GM23338 (cell line): ENCODE measurements around the gene CCDC57. TPM values are rescaled to one million over a fixed set of nuclear protein-coding genes. Genes with fewer than 3 reads are reported as not detected.

Experiments used
- ATAC-seq: fragments of 200-7000 bp; cut with Tn5 transposase; 3 replicates; pipeline ENCODE4 v1.9.1; 2020
- DNase-seq: peaks from one replicate; pipeline ENCODE4 v3.0.0-alpha.2; 2015; ENCODE audit warnings: low spot score
- H2AFZ ChIP-seq: fragments of 200-600 bp; sonication (generic); 2 replicates; pipeline ENCODE4 v1.8.0; 2016; ENCODE audit warnings: antibody characterized with exemption, mild to moderate bottlenecking, moderate library complexity
- H3F3A ChIP-seq: fragments of 200-600 bp; sonication (generic); replicated peaks from 2 replicates; pipeline ENCODE4 v1.8.0; 2017; ENCODE audit warnings: antibody characterized with exemption, mixed run types, low read depth
- H3K27ac ChIP-seq: fragments of 200-600 bp; sonication (generic); 2 replicates; pipeline ENCODE4 v1.6.1; 2016; ENCODE audit warnings: low read depth
- H3K27me3 ChIP-seq: fragments of 200-600 bp; sonication (generic); 2 replicates; pipeline ENCODE4 v1.8.0; 2016; ENCODE audit warnings: mild to moderate bottlenecking, mixed run types, moderate library complexity; ENCODE audit not compliant: insufficient read depth
- H3K36me3 ChIP-seq: fragments of 200-600 bp; sonication (generic); 2 replicates; pipeline ENCODE4 v1.8.0; 2016; ENCODE audit warnings: mild to moderate bottlenecking; ENCODE audit not compliant: insufficient read depth
- H3K4me1 ChIP-seq: fragments of 200-600 bp; sonication (generic); 2 replicates; pipeline ENCODE4 v1.8.0; 2016; ENCODE audit warnings: mild to moderate bottlenecking, moderate library complexity; ENCODE audit not compliant: insufficient read depth
- H3K4me2 ChIP-seq: fragments of 200-600 bp; sonication (generic); 2 replicates; pipeline ENCODE4 v1.7.1; 2017; ENCODE audit warnings: mixed run types
- H3K4me3 ChIP-seq: fragments of 200-600 bp; sonication (generic); 2 replicates; pipeline ENCODE4 v1.6.1; 2016; ENCODE audit warnings: mixed run types
- H3K79me2 ChIP-seq: fragments of 200-600 bp; sonication (generic); replicated peaks from 2 replicates; pipeline ENCODE4 v1.8.0; 2017; ENCODE audit warnings: mild to moderate bottlenecking; ENCODE audit not compliant: insufficient read depth
- H3K9me2 ChIP-seq: fragments of 200-600 bp; sonication (generic); 2 replicates; pipeline ENCODE4 v1.8.0; 2017; ENCODE audit not compliant: insufficient read depth
- H4K20me1 ChIP-seq: fragments of 200-600 bp; sonication (generic); replicated peaks from 2 replicates; pipeline ENCODE4 v1.8.0; 2017; ENCODE audit warnings: mild to moderate bottlenecking; ENCODE audit not compliant: insufficient read depth
- H3K27ac Mint-ChIP-seq: 2 replicates; pipeline ENCODE4 v1.8.0; 2020; ENCODE audit warnings: inconsistent platforms, mild to moderate bottlenecking, moderate library complexity, mixed read lengths
- H3K27me3 Mint-ChIP-seq: 3 replicates; pipeline ENCODE4 v1.8.0; 2022; ENCODE audit warnings: low read depth, mild to moderate bottlenecking, moderate library complexity, mixed read lengths, inconsistent platforms; ENCODE audit not compliant: insufficient read depth, poor library complexity
- H3K36me3 Mint-ChIP-seq: 3 replicates; pipeline ENCODE4 v1.8.0; 2021; ENCODE audit warnings: low read depth, mild to moderate bottlenecking, inconsistent platforms, moderate library complexity, mixed read lengths
- H3K4me1 Mint-ChIP-seq: 3 replicates; pipeline ENCODE4 v1.8.0; 2020; ENCODE audit warnings: mild to moderate bottlenecking, inconsistent platforms, mixed read lengths
- H3K4me3 Mint-ChIP-seq: 3 replicates; pipeline ENCODE4 v1.8.0; 2021; ENCODE audit warnings: moderate library complexity, mild to moderate bottlenecking, inconsistent platforms, mixed read lengths
- H3K9me3 Mint-ChIP-seq: 3 replicates; pipeline ENCODE4 v1.8.0; 2020; ENCODE audit warnings: moderate library complexity, mild to moderate bottlenecking, inconsistent platforms, mixed read lengths
- CREB1 ChIP-seq: fragments of 250-450 bp; sonication (Bioruptor Pico); IDR thresholded peaks from 2 replicates; pipeline ENCODE4 v1.5.0; 2020; ENCODE audit warnings: low read depth, mild to moderate bottlenecking, moderate library complexity
- CTCF ChIP-seq, 2 experiments: fragments of 200-600 bp in 1 of 2; sonication (generic) in 1 of 2; conservative IDR thresholded peaks; 2 replicates each; pipeline versions ENCODE4 v1.5.1 to v1.6.1; 2016 to 2017; ENCODE audit warnings: antibody characterized with exemption in 2 of 2, low read depth in 2 of 2, mild to moderate bottlenecking in 2 of 2, moderate library complexity in 1 of 2
- ETS1 ChIP-seq: IDR thresholded peaks from 2 replicates; pipeline ENCODE4 v1.6.1; 2016; ENCODE audit warnings: antibody characterized with exemption
- EZH2 ChIP-seq: fragments of 200-600 bp; sonication (generic); IDR thresholded peaks from one replicate; pipeline ENCODE4 v1.8.0; 2017; ENCODE audit warnings: antibody characterized with exemption, mild to moderate bottlenecking, low read depth; ENCODE audit not compliant: unreplicated experiment
- EZH2phosphoT487 ChIP-seq: fragments of 200-600 bp; sonication (generic); IDR thresholded peaks from one replicate; pipeline ENCODE4 v1.8.1; 2018; ENCODE audit warnings: antibody characterized with exemption; ENCODE audit not compliant: unreplicated experiment
- JUNB ChIP-seq: IDR thresholded peaks from one replicate; pipeline ENCODE4 v1.6.1; 2016; ENCODE audit warnings: antibody characterized with exemption; ENCODE audit not compliant: unreplicated experiment
- NANOG ChIP-seq: IDR thresholded peaks from 2 replicates; pipeline ENCODE4 v1.6.1; 2016; ENCODE audit warnings: antibody characterized with exemption, borderline replicate concordance
- POLR2AphosphoS5 ChIP-seq: IDR thresholded peaks from 2 replicates; pipeline ENCODE4 v1.6.1; 2016; ENCODE audit warnings: antibody characterized with exemption, low read depth
- REST ChIP-seq: IDR thresholded peaks from one replicate; pipeline ENCODE4 v1.6.1; 2018; ENCODE audit warnings: antibody characterized with exemption; ENCODE audit not compliant: unreplicated experiment
- STAT1 ChIP-seq: IDR thresholded peaks from one replicate; pipeline ENCODE4 v1.6.1; 2016; ENCODE audit warnings: antibody characterized with exemption; ENCODE audit not compliant: unreplicated experiment
- ZNF114 ChIP-seq: fragments of 250-450 bp; sonication (Bioruptor Pico); IDR thresholded peaks from 2 replicates; pipeline ENCODE4 v1.5.0; 2020; ENCODE audit warnings: mild to moderate bottlenecking, moderate library complexity
- ZNF331 ChIP-seq: fragments of 250-450 bp; sonication (Bioruptor Pico); IDR thresholded peaks from 2 replicates; pipeline ENCODE4 v1.5.0; 2020; ENCODE audit warnings: low read depth, mild to moderate bottlenecking, moderate library complexity
- ZNF462 ChIP-seq: fragments of 250-450 bp; sonication (Bioruptor Pico); IDR thresholded peaks from 2 replicates; pipeline ENCODE4 v1.5.0; 2020; ENCODE audit warnings: mild to moderate bottlenecking, moderate library complexity
- polyA plus RNA-seq: library from polyadenylated mRNA; unstranded; fragments of >200 nt; fragmentation: Nextera tagmentation; extraction: Ambion mirVana; gene quantifications from 2 replicates; pipeline ENCODE4 v1.2.1, GENCODE V29; 2016
- total RNA-seq: library from RNA; depleted of rRNA; stranded (reverse); fragments of >200 nt; shearing (Covaris generic); gene quantifications from 2 replicates; pipeline ENCODE4 v1.2.3, GENCODE V29; 2014

CCDC57 gene
- total and polyA plus RNA-seq, 2 experiments from 2014 or later = 7.0 to 16.3 TPM

- no peak overlapping the region for H3K27ac ChIP-seq
- H3K27ac Mint-ChIP-seq = no peak overlapping the region
- no peak overlapping the region for H3K4me3 Mint-ChIP-seq
- H3K36me3 Mint-ChIP-seq = no peaks in the 10 kb centered on the region
- no peaks in the 10 kb centered on the region for H3K4me1 ChIP-seq
- no peaks in the 10 kb centered on the region for H3K36me3 ChIP-seq
- peaks cover 21% of the 10 kb centered on the region for H3K27me3 Mint-ChIP-seq
- H3K9me2 ChIP-seq = no peaks in the 10 kb centered on the region
- H3F3A ChIP-seq = no peaks in the 10 kb centered on the region
- H3K4me1 Mint-ChIP-seq = no peaks in the 10 kb centered on the region; the same call in 2 of the 3 replicates
- DNase-seq (no peak), ATAC-seq (no peak)
- no peaks in the 10 kb centered on the region for H4K20me1 ChIP-seq
- peaks cover 15% of the 10 kb centered on the region for H3K27me3 ChIP-seq
- H3K79me2 ChIP-seq = no peaks in the 10 kb centered on the region
- TF ChIP-seq POLR2AphosphoS5 (no peak), CTCF (conservative IDR thresholded peaks at IDR 0.05; ENCODE audit: low read depth in 2 of 2) (no peak), JUNB (no peak), ETS1 (no peak), EZH2 (no peak), ZNF331 (no peak), ZNF114 (CRISPR knock-in tag) (no peak), CREB1 (no peak), EZH2phosphoT487 (no peak), ZNF462 (CRISPR knock-in tag) (no peak), STAT1 (no peak), NANOG (no peak), REST (no peak)
- no peak overlapping the region for H2AFZ ChIP-seq
- peaks cover 2% of the 10 kb centered on the region; the same call in 1 of the 3 replicates for H3K9me3 Mint-ChIP-seq
- no peak overlapping the region for H3K4me2 ChIP-seq
- no peak overlapping the region for H3K4me3 ChIP-seq
Measured at GRCh38 chr17:82222816-82223215, 10.2 kb upstream of the CCDC57 start.
